HepG2 (cell line): Measurements from ENCODE around the gene ANKS3. TPM values are rescaled to one million over a fixed set of nuclear protein-coding genes. Genes with fewer than 3 reads are reported as not detected.

Experiments
- ATAC-seq: fragments of 200-7000 bp; cut with Tn5 transposase; 3 replicates; pipeline ENCODE4 v1.9.1; 2020; ENCODE audit warnings: mild to moderate bottlenecking, moderate library complexity
- BruUV-seq: library from RNA; stranded (reverse); fragments of 400-500 nt; replicated peaks from 2 replicates; lab custom pipeline; 2021; lab: Mats Ljungman, UMichigan
- CTCF ChIA-PET: fragments of 300-600 bp; formaldehyde crosslinking; extraction: SDS; loops from one replicate; lab custom pipeline; 2021; ENCODE audit warnings: low total read pairs, inconsistent platforms, low intra/inter-chr PET ratio; lab: Yijun Ruan, JAX
- POLR2A ChIA-PET: fragments of 350-600 bp; sonication (Branson Sonifier 250); formaldehyde crosslinking; loops from one replicate; lab custom pipeline; 2020; ENCODE audit warnings: antibody characterized with exemption, inconsistent platforms; lab: Yijun Ruan, JAX
- DNase-seq: peaks from one replicate; pipeline ENCODE4 v3.0.0-alpha.2; 2015; ENCODE audit warnings: low spot score
- FAIRE-seq: peaks from 3 replicates; lab custom pipeline; 2011; peaks lifted over from hg19 to GRCh38; lab: Jason Lieb, UNC
- H2AFZ ChIP-seq: one replicate; pipeline ENCODE4 v1.6.1; 2011; ENCODE audit warnings: low read length, inconsistent platforms
- H3K27ac ChIP-seq: fragments of 300-600 bp; 3 replicates; pipeline ENCODE4 v1.8.0; 2011; ENCODE audit warnings: mixed run types, mild to moderate bottlenecking, mixed read lengths, low read length, inconsistent platforms; ENCODE audit not compliant: insufficient read depth; ENCODE audit errors: extremely low read length
- H3K27me3 ChIP-seq, 2 experiments: fragments of 200-600 bp in 1 of 2; 2 replicates in 1 of 2; 3 replicates in 1 of 2; pipeline versions ENCODE4 v1.6.0 to v1.8.0; 2011; ENCODE audit warnings: low read length in 2 of 2, mild to moderate bottlenecking in 2 of 2, moderate library complexity in 2 of 2, inconsistent platforms in 1 of 2; ENCODE audit not compliant: insufficient read depth in 2 of 2, control insufficient read depth in 1 of 2
- H3K36me3 ChIP-seq, 2 experiments: fragments of 200-600 bp in 1 of 2; replicated peaks in 1 of 2; 2 replicates in 1 of 2; 3 replicates in 1 of 2; pipeline versions ENCODE4 v1.5.1 to v1.8.0; 2011; ENCODE audit warnings: low read length in 2 of 2, inconsistent platforms in 1 of 2; ENCODE audit not compliant: insufficient read depth in 2 of 2, control insufficient read depth in 1 of 2
- H3K4me1 ChIP-seq: 2 replicates; pipeline ENCODE4 v1.5.1; 2012; ENCODE audit warnings: low read length, inconsistent platforms; ENCODE audit not compliant: insufficient read depth
- H3K4me2 ChIP-seq: 2 replicates; pipeline ENCODE4 v1.6.0; 2011; ENCODE audit warnings: low read depth, low read length, inconsistent platforms
- H3K4me3 ChIP-seq, 3 experiments: fragments of 200-600 bp in 1 of 3; sonication (generic), shearing (Covaris generic) in 1 of 3; replicated peaks in 1 of 3; 2 replicates each; pipeline ENCODE4 v1.5.1; 2011 to 2016; ENCODE audit warnings: low read length in 3 of 3, inconsistent platforms in 2 of 3, low read depth in 2 of 3, mild to moderate bottlenecking in 2 of 3, control low read depth in 1 of 3, mixed read lengths in 1 of 3; ENCODE audit not compliant: insufficient read depth in 1 of 3
- H3K79me2 ChIP-seq: one replicate; pipeline ENCODE4 v1.6.1; 2011; ENCODE audit warnings: low read length, inconsistent platforms; ENCODE audit not compliant: insufficient read depth
- H3K9ac ChIP-seq: 2 replicates; pipeline ENCODE4 v1.6.0; 2011; ENCODE audit warnings: mild to moderate bottlenecking, low read depth, low read length, inconsistent platforms; ENCODE audit not compliant: insufficient read depth
- H3K9me3 ChIP-seq: 2 replicates; pipeline ENCODE4 v1.5.1; 2012; ENCODE audit warnings: mild to moderate bottlenecking, low read length
- H4K20me1 ChIP-seq: 2 replicates; pipeline ENCODE4 v1.6.0; 2011; ENCODE audit warnings: inconsistent platforms, mild to moderate bottlenecking, low read length, moderate library complexity; ENCODE audit not compliant: insufficient read depth
- JUNB ChIP-seq: sonication (generic); formaldehyde crosslinking; IDR thresholded peaks from 2 replicates; pipeline ENCODE4 v1.8.0; 2022; ENCODE audit warnings: missing genetic modification reagents, mild to moderate bottlenecking, borderline replicate concordance
- KDM5A ChIP-seq: fragments of 200-600 bp; sonication (generic); IDR thresholded peaks from 2 replicates; pipeline ENCODE4 v1.7.0; 2018; ENCODE audit warnings: antibody characterized with exemption, mild to moderate bottlenecking, low read length, borderline replicate concordance
- PTBP1 ChIP-seq: fragments of 200-400 bp; formaldehyde crosslinking; IDR thresholded peaks from 2 replicates; pipeline ENCODE4 v1.6.1; 2018; ENCODE audit warnings: low read length, low read depth; ENCODE audit not compliant: poor library complexity, severe bottlenecking
- RBM39 ChIP-seq: fragments of 200-400 bp; formaldehyde crosslinking; IDR thresholded peaks from one replicate; pipeline ENCODE4 v1.6.1; 2018; ENCODE audit warnings: antibody characterized with exemption, mild to moderate bottlenecking, low read depth, low read length; ENCODE audit not compliant: poor library complexity, severe bottlenecking
- SALL1 ChIP-seq: sonication (generic); formaldehyde crosslinking; IDR thresholded peaks from 2 replicates; pipeline ENCODE4 v1.8.0; 2022; ENCODE audit warnings: mild to moderate bottlenecking, missing genetic modification reagents
- SETDB1 ChIP-seq: sonication (generic); formaldehyde crosslinking; IDR thresholded peaks from 2 replicates; pipeline ENCODE4 v1.5.1; 2020; ENCODE audit warnings: missing genetic modification reagents, mild to moderate bottlenecking, borderline replicate concordance
- SNAPC2 ChIP-seq: sonication (generic); formaldehyde crosslinking; IDR thresholded peaks from 2 replicates; pipeline ENCODE4 v1.8.1; 2022; ENCODE audit warnings: mild to moderate bottlenecking, missing genetic modification reagents
- SRSF1 ChIP-seq: fragments of 200-400 bp; formaldehyde crosslinking; optimal IDR thresholded peaks from 2 replicates; pipeline ENCODE3; 2017; ENCODE audit warnings: mild to moderate bottlenecking, low read depth, low read length, moderate library complexity
- SUZ12 ChIP-seq: fragments of 150-350 bp; IDR thresholded peaks from 2 replicates; pipeline ENCODE4 v1.6.1; 2014; ENCODE audit warnings: low read depth, low read length
- WIZ ChIP-seq: sonication (generic); formaldehyde crosslinking; IDR thresholded peaks from 2 replicates; pipeline ENCODE4 v1.5.1; 2020; ENCODE audit warnings: mild to moderate bottlenecking, missing genetic modification reagents
- ZNF207 ChIP-seq: fragments of 450-650 bp; IDR thresholded peaks from 2 replicates; pipeline ENCODE4 v1.6.1; 2016; ENCODE audit warnings: antibody characterized with exemption, borderline replicate concordance
- ZNF24 ChIP-seq: fragments of 450-650 bp; IDR thresholded peaks from 2 replicates; pipeline ENCODE4 v1.6.1; 2017; ENCODE audit warnings: antibody characterized with exemption, mild to moderate bottlenecking
- ZNF256 ChIP-seq: sonication (generic); formaldehyde crosslinking; conservative IDR thresholded peaks from 2 replicates; pipeline ENCODE4 v1.4.0; 2020; ENCODE audit warnings: missing genetic modification reagents
- ZNF282 ChIP-seq: fragments of 450-650 bp; IDR thresholded peaks from 2 replicates; pipeline ENCODE4 v1.6.1; 2018; ENCODE audit not compliant: partially characterized antibody
- ZNF567 ChIP-seq: sonication (generic); formaldehyde crosslinking; IDR thresholded peaks from 2 replicates; pipeline ENCODE4 v1.8.1; 2023; ENCODE audit warnings: mild to moderate bottlenecking, missing genetic modification reagents, borderline replicate concordance
- ZNF790 ChIP-seq: sonication (generic); formaldehyde crosslinking; IDR thresholded peaks from 2 replicates; pipeline ENCODE4 v1.8.0; 2022; ENCODE audit warnings: missing genetic modification reagents, mild to moderate bottlenecking, borderline replicate concordance
- WGBS: methylation state at CpG from one replicate; pipeline ENCODE4 v1.1.6; 2017; ENCODE audit warnings: low lambda C conversion rate; 5-methylcytosine and 5-hydroxymethylcytosine counted together
- in situ Hi-C: cut with HindIII; loops from 2 replicates; pipeline ENCODE4 v1.10.0; 2017; ENCODE audit warnings: low pct_unique_long_range_greater_than_20kb; ENCODE audit not compliant: extremely low pct_ligation_motif_present
- intact Hi-C: fragments of 100-400 bp; cut with micrococcal nuclease; formaldehyde crosslinking; loops from one replicate; pipeline ENCODE4 v1.10.0; 2022; ENCODE audit not compliant: unreplicated experiment
- polyA plus RNA-seq, 8 experiments: library from polyadenylated mRNA; depleted of rRNA in 3 of 8; stranded (reverse) in 7 of 8; unstranded in 1 of 8; fragments of >200 nt; fragmentation: Illumina TruSeq in 4 of 8; extraction: Trizol in 4 of 8; gene quantifications; 2 replicates each; pipeline versions ENCODE4 v1.2.1 to v1.2.3, GENCODE V29; 2011 to 2016; ENCODE audit warnings: low read depth in 4 of 8, missing spikeins in 1 of 8, mixed read lengths in 1 of 8; ENCODE audit not compliant: insufficient read depth in 1 of 8
- total RNA-seq, 5 experiments: library from RNA; depleted of rRNA; stranded (reverse); fragments of >200 nt; fragmentation: Illumina TruSeq; extraction: Trizol; gene quantifications; 2 replicates each; pipeline ENCODE4 v1.2.3, GENCODE V29; 2016; ENCODE audit warnings: low read depth in 1 of 5
- TF ChIP-seq, protein P1 (sequence below): sonication (generic); formaldehyde crosslinking; IDR thresholded peaks from 2 replicates; pipeline ENCODE4 v1.4.0; 2020; ENCODE audit warnings: mild to moderate bottlenecking, missing genetic modification reagents

Gene ANKS3
- total and polyA plus RNA-seq, 2 of the 13 experiments (the other 11 are each of a cell fraction or from before 2014, with no cell fraction given), result 11.4 to 15.9 TPM

- in situ Hi-C loops (no loop called here), intact Hi-C loops (no loop called here)
- Histone ChIP-seq H3K9ac (no peak overlapping the region), H4K20me1 (no peaks in the 10 kb centered on the region), H3K4me1 (peaks cover 34% of the 10 kb centered on the region), H2AFZ (no peak overlapping the region), H3K27me3 (no peaks in the 10 kb centered on the region), H3K27ac (no peak overlapping the region), H3K4me2 (no peak overlapping the region), H3K4me3 (no peak overlapping the region), H3K79me2 (no peaks in the 10 kb centered on the region), H3K36me3 (peaks cover 35 to 66% of the 10 kb centered on the region in 2 experiments), H3K9me3 (no peaks in the 10 kb centered on the region)
- TF ChIP-seq ZNF256 (CRISPR knock-in tag) (no peak), SRSF1 (no peak), SALL1 (CRISPR knock-in tag) (no peak), SNAPC2 (CRISPR knock-in tag) (no peak), SUZ12 (no peak), PTBP1 (no peak), WIZ (no peak), ZNF207 (no peak), ZNF24 (no peak), JUNB (CRISPR knock-in tag) (no peak), SETDB1 (CRISPR knock-in tag) (no peak), RBM39 (no peak), KDM5A (no peak), ZNF790 (CRISPR knock-in tag) (no peak), ZNF282 (no peak), ZNF567 (CRISPR knock-in tag) (no peak)
- TF ChIP-seq, protein P1, sequence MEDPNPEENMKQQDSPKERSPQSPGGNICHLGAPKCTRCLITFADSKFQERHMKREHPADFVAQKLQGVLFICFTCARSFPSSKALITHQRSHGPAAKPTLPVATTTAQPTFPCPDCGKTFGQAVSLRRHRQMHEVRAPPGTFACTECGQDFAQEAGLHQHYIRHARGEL, result no peak
- POLR2A ChIA-PET, result no interaction called here
- CTCF ChIA-PET, result no interaction called here
- DNase-seq (no peak), FAIRE-seq (no peak), ATAC-seq (no peak)
- no TSS peak for BruUV-seq
- 94% methylated on average over 8 of the region's 13 CpGs for WGBS
Measured at GRCh38 chr16:4700380-4700996, 33.6 kb downstream of the ANKS3 start.
